HEK293 (cell line): ENCODE results near the gene PRXL2B.

Experiments
- EGR2 ChIP-seq: fragments of 450-650 bp; formaldehyde crosslinking; IDR thresholded peaks from 2 replicates; pipeline ENCODE4 v1.5.1; 2016; ENCODE audit warnings: low read depth, missing biosample characterization, missing genetic modification characterization
- FEZF1 ChIP-seq: fragments of 450-650 bp; formaldehyde crosslinking; IDR thresholded peaks from 2 replicates; pipeline ENCODE4 v1.5.1; 2016; ENCODE audit warnings: missing biosample characterization, missing genetic modification characterization
- HOXA7 ChIP-seq: sonication (generic); formaldehyde crosslinking; IDR thresholded peaks from 2 replicates; pipeline ENCODE4 v1.8.1; 2022; ENCODE audit warnings: missing genetic modification reagents, borderline replicate concordance
- KLF10 ChIP-seq: fragments of 450-650 bp; IDR thresholded peaks from 2 replicates; pipeline ENCODE4 v1.5.1; 2018; ENCODE audit warnings: missing biosample characterization, mild to moderate bottlenecking, missing genetic modification characterization
- KLF8 ChIP-seq: fragments of 450-650 bp; formaldehyde crosslinking; IDR thresholded peaks from 2 replicates; pipeline ENCODE4 v1.5.1; 2016; ENCODE audit warnings: missing biosample characterization, missing genetic modification characterization
- ZBTB21 ChIP-seq: fragments of 450-650 bp; formaldehyde crosslinking; IDR thresholded peaks from 2 replicates; pipeline ENCODE4 v1.5.1; 2017; ENCODE audit warnings: missing biosample characterization, missing genetic modification characterization
- ZNF133 ChIP-seq: fragments of 450-650 bp; formaldehyde crosslinking; IDR thresholded peaks from 2 replicates; pipeline ENCODE4 v1.5.1; 2016; ENCODE audit warnings: missing biosample characterization, missing genetic modification characterization
- ZNF146 ChIP-seq: fragments of 450-650 bp; formaldehyde crosslinking; IDR thresholded peaks from 2 replicates; pipeline ENCODE4 v1.5.1; 2016; ENCODE audit warnings: missing biosample characterization, missing genetic modification characterization
- ZNF248 ChIP-seq: fragments of 450-650 bp; formaldehyde crosslinking; IDR thresholded peaks from 2 replicates; pipeline ENCODE4 v1.5.1; 2017; ENCODE audit warnings: missing biosample characterization, missing genetic modification characterization
- ZNF548 ChIP-seq: fragments of 450-650 bp; formaldehyde crosslinking; IDR thresholded peaks from 2 replicates; pipeline ENCODE4 v1.5.1; 2016; ENCODE audit warnings: missing biosample characterization, missing genetic modification characterization
- ZNF600 ChIP-seq: fragments of 450-650 bp; formaldehyde crosslinking; IDR thresholded peaks from 2 replicates; pipeline ENCODE4 v1.5.1; 2016; ENCODE audit warnings: missing biosample characterization, missing genetic modification characterization
- ZNF670 ChIP-seq: fragments of 450-650 bp; formaldehyde crosslinking; IDR thresholded peaks from 2 replicates; pipeline ENCODE4 v1.5.1; 2016; ENCODE audit warnings: missing biosample characterization, missing genetic modification characterization, low read depth
- ZNF785 ChIP-seq: fragments of 450-650 bp; formaldehyde crosslinking; IDR thresholded peaks from 2 replicates; pipeline ENCODE4 v1.5.1; 2016; ENCODE audit warnings: missing biosample characterization, missing genetic modification characterization
- ZNF792 ChIP-seq: fragments of 450-650 bp; formaldehyde crosslinking; IDR thresholded peaks from 2 replicates; pipeline ENCODE4 v1.5.1; 2016; ENCODE audit warnings: missing biosample characterization, missing genetic modification characterization
- TF ChIP-seq, protein P1 (sequence below): fragments of 450-650 bp; formaldehyde crosslinking; IDR thresholded peaks from 2 replicates; pipeline ENCODE4 v1.5.1; 2016; ENCODE audit warnings: missing biosample characterization, missing genetic modification characterization, low read depth
- TF ChIP-seq, protein P2 (sequence below): fragments of 450-650 bp; formaldehyde crosslinking; IDR thresholded peaks from 2 replicates; pipeline ENCODE4 v1.5.1; 2016; ENCODE audit warnings: missing biosample characterization, missing genetic modification characterization
- TF ChIP-seq, protein P3 (sequence below): IDR thresholded peaks from 2 replicates; pipeline ENCODE4 v1.6.1; 2011; ENCODE audit warnings: mild to moderate bottlenecking, low read depth, low read length, borderline replicate concordance
- TF ChIP-seq, protein P4 (sequence below): fragments of 450-650 bp; IDR thresholded peaks from 2 replicates; pipeline ENCODE4 v1.5.1; 2018; ENCODE audit warnings: missing biosample characterization, mild to moderate bottlenecking, missing genetic modification characterization
- TF ChIP-seq, protein P5 (sequence below): fragments of 450-650 bp; formaldehyde crosslinking; IDR thresholded peaks from 2 replicates; pipeline ENCODE4; 2016; ENCODE audit warnings: missing biosample characterization, missing genetic modification characterization
- TF ChIP-seq, protein P6 (sequence below): fragments of 450-650 bp; formaldehyde crosslinking; IDR thresholded peaks from 2 replicates; pipeline ENCODE4 v1.5.1; 2016; ENCODE audit warnings: missing biosample characterization, missing genetic modification characterization
- TF ChIP-seq, protein P7 (sequence below): fragments of 450-650 bp; formaldehyde crosslinking; IDR thresholded peaks from 2 replicates; pipeline ENCODE4 v1.5.1; 2016; ENCODE audit warnings: missing biosample characterization, missing genetic modification characterization
- TF ChIP-seq, protein P8 (sequence below): fragments of 450-650 bp; formaldehyde crosslinking; IDR thresholded peaks from 2 replicates; pipeline ENCODE4 v1.5.1; 2016; ENCODE audit warnings: missing biosample characterization, missing genetic modification characterization
- TF ChIP-seq, protein P9 (sequence below): fragments of 450-650 bp; formaldehyde crosslinking; IDR thresholded peaks from 2 replicates; pipeline ENCODE4 v1.5.1; 2017; ENCODE audit warnings: missing biosample characterization, missing genetic modification characterization

PRXL2B gene

DNA sequence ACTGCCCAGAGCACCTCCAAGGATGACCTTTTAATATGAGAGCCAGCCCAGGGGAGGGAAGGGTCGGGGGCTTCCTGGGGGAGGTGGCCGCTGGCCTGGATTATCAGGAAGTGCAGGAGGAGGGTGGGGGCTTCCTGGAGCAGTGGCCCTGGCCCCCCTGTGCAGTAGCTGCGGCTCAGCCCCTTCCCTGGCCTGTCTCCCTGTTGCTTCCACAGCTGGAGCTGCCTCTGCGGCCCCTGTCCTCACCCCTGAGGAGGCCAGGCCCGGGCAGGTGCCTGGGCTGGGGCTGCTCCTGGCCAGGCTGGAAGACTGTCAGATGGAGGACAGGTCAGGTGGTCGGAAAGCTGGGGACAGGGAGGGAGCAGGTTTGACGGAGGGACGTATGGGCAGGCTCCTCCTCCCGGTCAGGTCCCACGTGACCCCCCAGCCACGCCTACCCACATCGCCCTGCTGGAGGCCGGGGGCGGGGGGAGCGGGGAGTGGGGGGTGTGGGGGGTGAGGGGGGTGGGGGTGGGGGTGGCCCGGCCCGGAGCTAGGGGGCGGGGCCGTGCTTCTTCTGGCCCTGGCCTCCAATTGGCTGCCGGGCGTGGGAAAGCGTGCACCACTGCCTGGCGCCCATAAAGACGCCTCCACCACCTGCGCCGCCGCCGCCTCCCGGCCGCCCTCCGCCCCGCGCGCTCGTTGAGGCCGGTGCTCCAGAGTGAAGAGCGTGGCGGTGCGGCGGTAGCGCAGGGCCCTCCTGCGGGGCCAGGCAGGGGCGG is 40.6 kb upstream of the PRXL2B start (continued):
- TF ChIP-seq, protein P1, sequence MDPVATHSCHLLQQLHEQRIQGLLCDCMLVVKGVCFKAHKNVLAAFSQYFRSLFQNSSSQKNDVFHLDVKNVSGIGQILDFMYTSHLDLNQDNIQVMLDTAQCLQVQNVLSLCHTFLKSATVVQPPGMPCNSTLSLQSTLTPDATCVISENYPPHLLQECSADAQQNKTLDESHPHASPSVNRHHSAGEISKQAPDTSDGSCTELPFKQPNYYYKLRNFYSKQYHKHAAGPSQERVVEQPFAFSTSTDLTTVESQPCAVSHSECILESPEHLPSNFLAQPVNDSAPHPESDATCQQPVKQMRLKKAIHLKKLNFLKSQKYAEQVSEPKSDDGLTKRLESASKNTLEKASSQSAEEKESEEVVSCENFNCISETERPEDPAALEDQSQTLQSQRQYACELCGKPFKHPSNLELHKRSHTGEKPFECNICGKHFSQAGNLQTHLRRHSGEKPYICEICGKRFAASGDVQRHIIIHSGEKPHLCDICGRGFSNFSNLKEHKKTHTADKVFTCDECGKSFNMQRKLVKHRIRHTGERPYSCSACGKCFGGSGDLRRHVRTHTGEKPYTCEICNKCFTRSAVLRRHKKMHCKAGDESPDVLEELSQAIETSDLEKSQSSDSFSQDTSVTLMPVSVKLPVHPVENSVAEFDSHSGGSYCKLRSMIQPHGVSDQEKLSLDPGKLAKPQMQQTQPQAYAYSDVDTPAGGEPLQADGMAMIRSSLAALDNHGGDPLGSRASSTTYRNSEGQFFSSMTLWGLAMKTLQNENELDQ (tag by site-specific recombination): no peak
- TF ChIP-seq KLF10 (tag by site-specific recombination) (peak; percentile 53; the same call in 1 of the 2 replicates), KLF8 (tag by site-specific recombination) (peak; percentile 32; the same call in 1 of the 2 replicates), ZNF248 (no peak), EGR2 (peak; percentile 63; the same call in 1 of the 2 replicates), ZNF548 (tag by site-specific recombination) (no peak), ZBTB21 (tag by site-specific recombination) (no peak), FEZF1 (tag by site-specific recombination) (no peak), ZNF600 (peak; percentile 91; the same call in 1 of the 2 replicates), ZNF785 (tag by site-specific recombination) (no peak), ZNF670 (tag by site-specific recombination) (no peak), ZNF792 (tag by site-specific recombination) (no peak), ZNF133 (tag by site-specific recombination) (no peak), HOXA7 (CRISPR knock-in tag) (no peak), ZNF146 (tag by site-specific recombination) (no peak)
- TF ChIP-seq, protein P2, sequence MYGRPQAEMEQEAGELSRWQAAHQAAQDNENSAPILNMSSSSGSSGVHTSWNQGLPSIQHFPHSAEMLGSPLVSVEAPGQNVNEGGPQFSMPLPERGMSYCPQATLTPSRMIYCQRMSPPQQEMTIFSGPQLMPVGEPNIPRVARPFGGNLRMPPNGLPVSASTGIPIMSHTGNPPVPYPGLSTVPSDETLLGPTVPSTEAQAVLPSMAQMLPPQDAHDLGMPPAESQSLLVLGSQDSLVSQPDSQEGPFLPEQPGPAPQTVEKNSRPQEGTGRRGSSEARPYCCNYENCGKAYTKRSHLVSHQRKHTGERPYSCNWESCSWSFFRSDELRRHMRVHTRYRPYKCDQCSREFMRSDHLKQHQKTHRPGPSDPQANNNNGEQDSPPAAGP: no peak; the same call in 1 of the 2 replicates
- TF ChIP-seq, protein P3, sequence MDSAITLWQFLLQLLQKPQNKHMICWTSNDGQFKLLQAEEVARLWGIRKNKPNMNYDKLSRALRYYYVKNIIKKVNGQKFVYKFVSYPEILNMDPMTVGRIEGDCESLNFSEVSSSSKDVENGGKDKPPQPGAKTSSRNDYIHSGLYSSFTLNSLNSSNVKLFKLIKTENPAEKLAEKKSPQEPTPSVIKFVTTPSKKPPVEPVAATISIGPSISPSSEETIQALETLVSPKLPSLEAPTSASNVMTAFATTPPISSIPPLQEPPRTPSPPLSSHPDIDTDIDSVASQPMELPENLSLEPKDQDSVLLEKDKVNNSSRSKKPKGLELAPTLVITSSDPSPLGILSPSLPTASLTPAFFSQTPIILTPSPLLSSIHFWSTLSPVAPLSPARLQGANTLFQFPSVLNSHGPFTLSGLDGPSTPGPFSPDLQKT: no peak
- TF ChIP-seq, protein P4, sequence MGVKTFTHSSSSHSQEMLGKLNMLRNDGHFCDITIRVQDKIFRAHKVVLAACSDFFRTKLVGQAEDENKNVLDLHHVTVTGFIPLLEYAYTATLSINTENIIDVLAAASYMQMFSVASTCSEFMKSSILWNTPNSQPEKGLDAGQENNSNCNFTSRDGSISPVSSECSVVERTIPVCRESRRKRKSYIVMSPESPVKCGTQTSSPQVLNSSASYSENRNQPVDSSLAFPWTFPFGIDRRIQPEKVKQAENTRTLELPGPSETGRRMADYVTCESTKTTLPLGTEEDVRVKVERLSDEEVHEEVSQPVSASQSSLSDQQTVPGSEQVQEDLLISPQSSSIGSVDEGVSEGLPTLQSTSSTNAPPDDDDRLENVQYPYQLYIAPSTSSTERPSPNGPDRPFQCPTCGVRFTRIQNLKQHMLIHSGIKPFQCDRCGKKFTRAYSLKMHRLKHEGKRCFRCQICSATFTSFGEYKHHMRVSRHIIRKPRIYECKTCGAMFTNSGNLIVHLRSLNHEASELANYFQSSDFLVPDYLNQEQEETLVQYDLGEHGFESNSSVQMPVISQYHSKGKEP (tag by site-specific recombination): peak; percentile 14; the same call in 1 of the 2 replicates
- TF ChIP-seq, protein P5, sequence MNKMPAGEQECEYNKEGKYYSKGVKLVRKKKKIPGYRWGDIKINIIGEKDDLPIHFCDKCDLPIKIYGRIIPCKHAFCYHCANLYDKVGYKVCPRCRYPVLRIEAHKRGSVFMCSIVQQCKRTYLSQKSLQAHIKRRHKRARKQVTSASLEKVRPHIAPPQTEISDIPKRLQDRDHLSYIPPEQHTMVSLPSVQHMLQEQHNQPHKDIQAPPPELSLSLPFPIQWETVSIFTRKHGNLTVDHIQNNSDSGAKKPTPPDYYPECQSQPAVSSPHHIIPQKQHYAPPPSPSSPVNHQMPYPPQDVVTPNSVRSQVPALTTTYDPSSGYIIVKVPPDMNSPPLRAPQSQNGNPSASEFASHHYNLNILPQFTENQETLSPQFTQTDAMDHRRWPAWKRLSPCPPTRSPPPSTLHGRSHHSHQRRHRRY (tag by site-specific recombination): no peak
- TF ChIP-seq, protein P6, sequence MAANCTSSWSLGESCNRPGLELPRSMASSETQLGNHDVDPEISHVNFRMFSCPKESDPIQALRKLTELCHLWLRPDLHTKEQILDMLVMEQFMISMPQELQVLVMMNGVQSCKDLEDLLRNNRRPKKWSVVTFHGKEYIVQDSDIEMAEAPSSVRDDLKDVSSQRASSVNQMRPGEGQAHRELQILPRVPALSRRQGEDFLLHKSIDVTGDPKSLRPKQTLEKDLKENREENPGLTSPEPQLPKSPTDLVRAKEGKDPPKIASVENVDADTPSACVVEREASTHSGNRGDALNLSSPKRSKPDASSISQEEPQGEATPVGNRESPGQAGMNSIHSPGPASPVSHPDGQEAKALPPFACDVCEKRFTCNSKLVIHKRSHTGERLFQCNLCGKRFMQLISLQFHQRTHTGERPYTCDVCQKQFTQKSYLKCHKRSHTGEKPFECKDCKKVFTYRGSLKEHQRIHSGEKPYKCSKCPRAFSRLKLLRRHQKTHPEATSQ (tag by site-specific recombination): no peak
- TF ChIP-seq, protein P7, sequence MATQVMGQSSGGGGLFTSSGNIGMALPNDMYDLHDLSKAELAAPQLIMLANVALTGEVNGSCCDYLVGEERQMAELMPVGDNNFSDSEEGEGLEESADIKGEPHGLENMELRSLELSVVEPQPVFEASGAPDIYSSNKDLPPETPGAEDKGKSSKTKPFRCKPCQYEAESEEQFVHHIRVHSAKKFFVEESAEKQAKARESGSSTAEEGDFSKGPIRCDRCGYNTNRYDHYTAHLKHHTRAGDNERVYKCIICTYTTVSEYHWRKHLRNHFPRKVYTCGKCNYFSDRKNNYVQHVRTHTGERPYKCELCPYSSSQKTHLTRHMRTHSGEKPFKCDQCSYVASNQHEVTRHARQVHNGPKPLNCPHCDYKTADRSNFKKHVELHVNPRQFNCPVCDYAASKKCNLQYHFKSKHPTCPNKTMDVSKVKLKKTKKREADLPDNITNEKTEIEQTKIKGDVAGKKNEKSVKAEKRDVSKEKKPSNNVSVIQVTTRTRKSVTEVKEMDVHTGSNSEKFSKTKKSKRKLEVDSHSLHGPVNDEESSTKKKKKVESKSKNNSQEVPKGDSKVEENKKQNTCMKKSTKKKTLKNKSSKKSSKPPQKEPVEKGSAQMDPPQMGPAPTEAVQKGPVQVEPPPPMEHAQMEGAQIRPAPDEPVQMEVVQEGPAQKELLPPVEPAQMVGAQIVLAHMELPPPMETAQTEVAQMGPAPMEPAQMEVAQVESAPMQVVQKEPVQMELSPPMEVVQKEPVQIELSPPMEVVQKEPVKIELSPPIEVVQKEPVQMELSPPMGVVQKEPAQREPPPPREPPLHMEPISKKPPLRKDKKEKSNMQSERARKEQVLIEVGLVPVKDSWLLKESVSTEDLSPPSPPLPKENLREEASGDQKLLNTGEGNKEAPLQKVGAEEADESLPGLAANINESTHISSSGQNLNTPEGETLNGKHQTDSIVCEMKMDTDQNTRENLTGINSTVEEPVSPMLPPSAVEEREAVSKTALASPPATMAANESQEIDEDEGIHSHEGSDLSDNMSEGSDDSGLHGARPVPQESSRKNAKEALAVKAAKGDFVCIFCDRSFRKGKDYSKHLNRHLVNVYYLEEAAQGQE: no peak; the same call in 1 of the 2 replicates
- TF ChIP-seq, protein P8, sequence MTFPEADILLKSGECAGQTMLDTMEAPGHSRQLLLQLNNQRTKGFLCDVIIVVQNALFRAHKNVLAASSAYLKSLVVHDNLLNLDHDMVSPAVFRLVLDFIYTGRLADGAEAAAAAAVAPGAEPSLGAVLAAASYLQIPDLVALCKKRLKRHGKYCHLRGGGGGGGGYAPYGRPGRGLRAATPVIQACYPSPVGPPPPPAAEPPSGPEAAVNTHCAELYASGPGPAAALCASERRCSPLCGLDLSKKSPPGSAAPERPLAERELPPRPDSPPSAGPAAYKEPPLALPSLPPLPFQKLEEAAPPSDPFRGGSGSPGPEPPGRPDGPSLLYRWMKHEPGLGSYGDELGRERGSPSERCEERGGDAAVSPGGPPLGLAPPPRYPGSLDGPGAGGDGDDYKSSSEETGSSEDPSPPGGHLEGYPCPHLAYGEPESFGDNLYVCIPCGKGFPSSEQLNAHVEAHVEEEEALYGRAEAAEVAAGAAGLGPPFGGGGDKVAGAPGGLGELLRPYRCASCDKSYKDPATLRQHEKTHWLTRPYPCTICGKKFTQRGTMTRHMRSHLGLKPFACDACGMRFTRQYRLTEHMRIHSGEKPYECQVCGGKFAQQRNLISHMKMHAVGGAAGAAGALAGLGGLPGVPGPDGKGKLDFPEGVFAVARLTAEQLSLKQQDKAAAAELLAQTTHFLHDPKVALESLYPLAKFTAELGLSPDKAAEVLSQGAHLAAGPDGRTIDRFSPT (tag by site-specific recombination): no peak
- TF ChIP-seq, protein P9, sequence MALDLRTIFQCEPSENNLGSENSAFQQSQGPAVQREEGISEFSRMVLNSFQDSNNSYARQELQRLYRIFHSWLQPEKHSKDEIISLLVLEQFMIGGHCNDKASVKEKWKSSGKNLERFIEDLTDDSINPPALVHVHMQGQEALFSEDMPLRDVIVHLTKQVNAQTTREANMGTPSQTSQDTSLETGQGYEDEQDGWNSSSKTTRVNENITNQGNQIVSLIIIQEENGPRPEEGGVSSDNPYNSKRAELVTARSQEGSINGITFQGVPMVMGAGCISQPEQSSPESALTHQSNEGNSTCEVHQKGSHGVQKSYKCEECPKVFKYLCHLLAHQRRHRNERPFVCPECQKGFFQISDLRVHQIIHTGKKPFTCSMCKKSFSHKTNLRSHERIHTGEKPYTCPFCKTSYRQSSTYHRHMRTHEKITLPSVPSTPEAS: no peak
